K562 (cell line): ENCODE results near the gene TMEM234. TPM values are rescaled to one million over a fixed set of nuclear protein-coding genes. Genes with fewer than 3 reads are reported as not detected.

Source experiments
- CBX3 ChIP-seq, 2 experiments: IDR thresholded peaks; 1 replicate in 1 of 2; 2 replicates in 1 of 2; pipeline ENCODE4 v1.6.1; 2012; ENCODE audit warnings: inconsistent platforms in 2 of 2, low read length in 2 of 2, borderline replicate concordance in 1 of 2, control low read depth in 1 of 2
- FOXP1 ChIP-seq: sonication (generic); formaldehyde crosslinking; IDR thresholded peaks from 2 replicates; pipeline ENCODE4 v1.8.0; 2022; ENCODE audit warnings: mild to moderate bottlenecking, missing genetic modification reagents
- HIVEP1 ChIP-seq: fragments of 250-450 bp; sonication (Bioruptor Pico); IDR thresholded peaks from 2 replicates; pipeline ENCODE4 v1.4.0; 2020; ENCODE audit warnings: mild to moderate bottlenecking
- KLF16 ChIP-seq: IDR thresholded peaks from 2 replicates; pipeline ENCODE4 v1.6.1; 2016; ENCODE audit warnings: antibody characterized with exemption
- NELFE ChIP-seq: IDR thresholded peaks from 2 replicates; pipeline ENCODE4 v1.6.1; 2011; ENCODE audit warnings: mild to moderate bottlenecking; ENCODE audit not compliant: insufficient read depth, insufficient read length
- SRSF1 ChIP-seq: fragments of 200-400 bp; formaldehyde crosslinking; IDR thresholded peaks from 2 replicates; pipeline ENCODE4 v1.6.1; 2017; ENCODE audit warnings: mild to moderate bottlenecking, low read depth, low read length, moderate library complexity
- STAT5B ChIP-seq: fragments of 250-450 bp; sonication (Bioruptor Pico); IDR thresholded peaks from 2 replicates; pipeline ENCODE4 v1.8.0; 2021; ENCODE audit warnings: mild to moderate bottlenecking, inconsistent platforms
- SUPT5H ChIP-seq: fragments of 450-650 bp; IDR thresholded peaks from 2 replicates; pipeline ENCODE4 v1.6.1; 2016
- TAF1 ChIP-seq: IDR thresholded peaks from 2 replicates; pipeline ENCODE4 v1.6.1; 2011; ENCODE audit warnings: mild to moderate bottlenecking, low read length, moderate library complexity; ENCODE audit not compliant: insufficient read depth, control insufficient read depth, severe bottlenecking; ENCODE audit errors: extremely low read depth
- TARDBP ChIP-seq: fragments of 450-650 bp; IDR thresholded peaks from 2 replicates; pipeline ENCODE4 v1.6.1; 2016
- THAP7 ChIP-seq: fragments of 250-450 bp; sonication (Bioruptor Pico); IDR thresholded peaks from 2 replicates; pipeline ENCODE4 v1.5.0; 2021
- ZNF311 ChIP-seq: fragments of 250-450 bp; sonication (Bioruptor Pico); IDR thresholded peaks from 2 replicates; pipeline ENCODE4 v1.4.0; 2020; ENCODE audit warnings: mild to moderate bottlenecking, moderate library complexity
- polyA plus RNA-seq, 8 experiments: library from polyadenylated mRNA; depleted of rRNA in 4 of 8; stranded (reverse) in 5 of 8; unstranded in 3 of 8; fragments of >200 nt; fragmentation: Nextera tagmentation in 2 of 8; fragmentation: Illumina TruSeq in 1 of 8; extraction: Ambion mirVana in 2 of 8; extraction: Trizol in 1 of 8; gene quantifications; 2 replicates each; pipeline versions ENCODE4 v1.2.1 to v1.2.3, GENCODE V29; 2011 to 2014; ENCODE audit warnings: inconsistent platforms in 1 of 8, missing spikeins in 1 of 8
- total RNA-seq, 7 experiments: library from RNA; depleted of rRNA in 6 of 7; stranded (reverse); fragments of >200 nt in 6 of 7; fragmentation: Illumina TruSeq in 2 of 7; extraction: Trizol in 2 of 7; gene quantifications; 2 replicates each; pipeline versions ENCODE4 v1.2.1 to v1.2.3, GENCODE V29; 2011 to 2021; ENCODE audit warnings: low replicate concordance in 1 of 7
- TF ChIP-seq, protein P1 (sequence below): fragments of 450-650 bp; IDR thresholded peaks from 2 replicates; pipeline ENCODE4 v1.6.1; 2016; ENCODE audit warnings: low read depth
- TF ChIP-seq, protein P2 (sequence below): IDR thresholded peaks from 2 replicates; pipeline ENCODE4 v1.6.1; 2011; ENCODE audit warnings: borderline replicate concordance, low read depth, mild to moderate bottlenecking, moderate library complexity, low read length; ENCODE audit not compliant: insufficient read depth, poor library complexity, severe bottlenecking
- TF ChIP-seq, protein P3 (sequence below): fragments of 250-450 bp; sonication (Bioruptor Pico); IDR thresholded peaks from 2 replicates; pipeline ENCODE4 v1.5.0; 2022; ENCODE audit warnings: mild to moderate bottlenecking

The TMEM234 gene
- total and polyA plus RNA-seq, 9 of the 15 experiments (the other 6 are each of a cell fraction or from before 2014, with no cell fraction given): 5.0 to 12.9 (median 7.6) TPM

DNA sequence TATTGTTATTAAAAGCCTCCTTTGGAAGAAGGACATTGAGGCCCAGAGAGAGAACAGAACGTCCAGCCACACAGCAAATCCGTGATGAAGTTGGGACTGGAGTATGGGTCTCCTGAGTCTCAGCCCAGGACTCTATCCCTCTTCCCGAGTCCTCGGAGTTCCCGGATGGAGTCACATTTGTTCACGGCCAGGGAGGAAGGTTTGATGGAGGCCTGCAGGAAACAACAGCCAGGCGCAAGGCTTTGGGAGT lies 43.0 kb downstream of the TMEM234 start (continued):
- no peak for TF ChIP-seq SRSF1
- TF ChIP-seq TAF1: no peak
- TF ChIP-seq, protein P1, sequence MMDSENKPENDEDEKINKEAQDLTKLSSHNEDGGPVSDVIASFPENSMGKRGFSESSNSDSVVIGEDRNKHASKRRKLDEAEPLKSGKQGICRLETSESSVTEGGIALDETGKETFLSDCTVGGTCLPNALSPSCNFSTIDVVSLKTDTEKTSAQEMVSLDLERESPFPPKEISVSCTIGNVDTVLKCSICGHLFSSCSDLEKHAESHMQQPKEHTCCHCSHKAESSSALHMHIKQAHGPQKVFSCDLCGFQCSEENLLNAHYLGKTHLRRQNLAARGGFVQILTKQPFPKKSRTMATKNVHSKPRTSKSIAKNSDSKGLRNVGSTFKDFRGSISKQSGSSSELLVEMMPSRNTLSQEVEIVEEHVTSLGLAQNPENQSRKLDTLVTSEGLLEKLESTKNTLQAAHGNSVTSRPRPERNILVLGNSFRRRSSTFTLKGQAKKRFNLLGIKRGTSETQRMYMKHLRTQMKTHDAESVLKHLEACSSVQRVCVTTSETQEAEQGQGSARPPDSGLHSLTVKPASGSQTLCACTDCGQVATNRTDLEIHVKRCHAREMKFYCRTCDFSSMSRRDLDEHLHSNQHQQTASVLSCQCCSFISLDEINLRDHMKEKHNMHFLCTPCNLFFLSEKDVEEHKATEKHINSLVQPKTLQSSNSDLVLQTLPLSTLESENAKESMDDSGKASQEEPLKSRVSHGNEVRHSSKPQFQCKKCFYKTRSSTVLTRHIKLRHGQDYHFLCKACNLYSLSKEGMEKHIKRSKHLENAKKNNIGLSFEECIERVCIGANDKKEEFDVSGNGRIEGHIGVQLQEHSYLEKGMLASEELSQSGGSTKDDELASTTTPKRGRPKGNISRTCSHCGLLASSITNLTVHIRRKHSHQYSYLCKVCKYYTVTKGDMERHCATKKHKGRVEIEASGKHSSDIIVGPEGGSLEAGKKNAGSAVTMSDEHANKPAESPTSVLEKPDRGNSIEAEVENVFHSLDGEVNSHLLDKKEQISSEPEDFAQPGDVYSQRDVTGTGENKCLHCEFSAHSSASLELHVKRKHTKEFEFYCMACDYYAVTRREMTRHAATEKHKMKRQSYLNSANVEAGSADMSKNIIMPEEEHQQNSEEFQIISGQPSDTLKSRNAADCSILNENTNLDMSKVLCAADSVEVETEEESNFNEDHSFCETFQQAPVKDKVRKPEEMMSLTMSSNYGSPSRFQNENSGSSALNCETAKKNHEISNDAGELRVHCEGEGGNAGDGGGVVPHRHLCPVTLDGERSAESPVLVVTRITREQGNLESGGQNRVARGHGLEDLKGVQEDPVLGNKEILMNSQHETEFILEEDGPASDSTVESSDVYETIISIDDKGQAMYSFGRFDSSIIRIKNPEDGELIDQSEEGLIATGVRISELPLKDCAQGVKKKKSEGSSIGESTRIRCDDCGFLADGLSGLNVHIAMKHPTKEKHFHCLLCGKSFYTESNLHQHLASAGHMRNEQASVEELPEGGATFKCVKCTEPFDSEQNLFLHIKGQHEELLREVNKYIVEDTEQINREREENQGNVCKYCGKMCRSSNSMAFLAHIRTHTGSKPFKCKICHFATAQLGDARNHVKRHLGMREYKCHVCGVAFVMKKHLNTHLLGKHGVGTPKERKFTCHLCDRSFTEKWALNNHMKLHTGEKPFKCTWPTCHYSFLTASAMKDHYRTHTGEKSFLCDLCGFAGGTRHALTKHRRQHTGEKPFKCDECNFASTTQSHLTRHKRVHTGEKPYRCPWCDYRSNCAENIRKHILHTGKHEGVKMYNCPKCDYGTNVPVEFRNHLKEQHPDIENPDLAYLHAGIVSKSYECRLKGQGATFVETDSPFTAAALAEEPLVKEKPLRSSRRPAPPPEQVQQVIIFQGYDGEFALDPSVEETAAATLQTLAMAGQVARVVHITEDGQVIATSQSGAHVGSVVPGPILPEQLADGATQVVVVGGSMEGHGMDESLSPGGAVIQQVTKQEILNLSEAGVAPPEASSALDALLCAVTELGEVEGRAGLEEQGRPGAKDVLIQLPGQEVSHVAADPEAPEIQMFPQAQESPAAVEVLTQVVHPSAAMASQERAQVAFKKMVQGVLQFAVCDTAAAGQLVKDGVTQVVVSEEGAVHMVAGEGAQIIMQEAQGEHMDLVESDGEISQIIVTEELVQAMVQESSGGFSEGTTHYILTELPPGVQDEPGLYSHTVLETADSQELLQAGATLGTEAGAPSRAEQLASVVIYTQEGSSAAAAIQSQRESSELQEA: no peak
- no peak for TF ChIP-seq KLF16
- TF ChIP-seq FOXP1 (CRISPR knock-in tag): no peak
- no peak for TF ChIP-seq STAT5B (CRISPR knock-in tag)
- TF ChIP-seq, protein P2, sequence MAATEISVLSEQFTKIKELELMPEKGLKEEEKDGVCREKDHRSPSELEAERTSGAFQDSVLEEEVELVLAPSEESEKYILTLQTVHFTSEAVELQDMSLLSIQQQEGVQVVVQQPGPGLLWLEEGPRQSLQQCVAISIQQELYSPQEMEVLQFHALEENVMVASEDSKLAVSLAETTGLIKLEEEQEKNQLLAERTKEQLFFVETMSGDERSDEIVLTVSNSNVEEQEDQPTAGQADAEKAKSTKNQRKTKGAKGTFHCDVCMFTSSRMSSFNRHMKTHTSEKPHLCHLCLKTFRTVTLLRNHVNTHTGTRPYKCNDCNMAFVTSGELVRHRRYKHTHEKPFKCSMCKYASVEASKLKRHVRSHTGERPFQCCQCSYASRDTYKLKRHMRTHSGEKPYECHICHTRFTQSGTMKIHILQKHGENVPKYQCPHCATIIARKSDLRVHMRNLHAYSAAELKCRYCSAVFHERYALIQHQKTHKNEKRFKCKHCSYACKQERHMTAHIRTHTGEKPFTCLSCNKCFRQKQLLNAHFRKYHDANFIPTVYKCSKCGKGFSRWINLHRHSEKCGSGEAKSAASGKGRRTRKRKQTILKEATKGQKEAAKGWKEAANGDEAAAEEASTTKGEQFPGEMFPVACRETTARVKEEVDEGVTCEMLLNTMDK: no peak
- TF ChIP-seq, protein P3, sequence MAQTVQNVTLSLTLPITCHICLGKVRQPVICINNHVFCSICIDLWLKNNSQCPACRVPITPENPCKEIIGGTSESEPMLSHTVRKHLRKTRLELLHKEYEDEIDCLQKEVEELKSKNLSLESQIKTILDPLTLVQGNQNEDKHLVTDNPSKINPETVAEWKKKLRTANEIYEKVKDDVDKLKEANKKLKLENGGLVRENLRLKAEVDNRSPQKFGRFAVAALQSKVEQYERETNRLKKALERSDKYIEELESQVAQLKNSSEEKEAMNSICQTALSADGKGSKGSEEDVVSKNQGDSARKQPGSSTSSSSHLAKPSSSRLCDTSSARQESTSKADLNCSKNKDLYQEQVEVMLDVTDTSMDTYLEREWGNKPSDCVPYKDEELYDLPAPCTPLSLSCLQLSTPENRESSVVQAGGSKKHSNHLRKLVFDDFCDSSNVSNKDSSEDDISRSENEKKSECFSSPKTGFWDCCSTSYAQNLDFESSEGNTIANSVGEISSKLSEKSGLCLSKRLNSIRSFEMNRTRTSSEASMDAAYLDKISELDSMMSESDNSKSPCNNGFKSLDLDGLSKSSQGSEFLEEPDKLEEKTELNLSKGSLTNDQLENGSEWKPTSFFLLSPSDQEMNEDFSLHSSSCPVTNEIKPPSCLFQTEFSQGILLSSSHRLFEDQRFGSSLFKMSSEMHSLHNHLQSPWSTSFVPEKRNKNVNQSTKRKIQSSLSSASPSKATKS (CRISPR knock-in tag): no peak
- peak; percentile 80; the same call in 1 of the 2 replicates for TF ChIP-seq ZNF311 (CRISPR knock-in tag)
- peak; percentile 66; the same call in 1 of the 2 replicates for TF ChIP-seq HIVEP1 (CRISPR knock-in tag)
- TF ChIP-seq THAP7 (CRISPR knock-in tag): no peak
- TF ChIP-seq CBX3 (IDR thresholded peaks at IDR 0.05; ENCODE audit: borderline replicate concordance in 1 of 2, low read length in 2 of 2): no peak
- no peak for TF ChIP-seq TARDBP
- TF ChIP-seq NELFE: no peak
- no peak for TF ChIP-seq SUPT5H
